MM.1S (cell line): Measurements from ENCODE around the gene RTN4R.

Source experiments
- DNase-seq: peaks from one replicate; pipeline ENCODE4 v3.0.0-alpha.2; 2015
- H2AFZ ChIP-seq: fragments of 300-600 bp; sonication (generic); 2 replicates; pipeline ENCODE4 v1.6.0; 2016; ENCODE audit warnings: antibody characterized with exemption, low read length
- H3F3A ChIP-seq: fragments of 300-600 bp; sonication (generic); 2 replicates; pipeline ENCODE4 v1.6.1; 2016; ENCODE audit warnings: mild to moderate bottlenecking, antibody characterized with exemption, low read length, moderate library complexity, mixed read lengths; ENCODE audit not compliant: insufficient read depth
- H3K27ac ChIP-seq: fragments of 300-600 bp; sonication (generic); 2 replicates; pipeline ENCODE4 v1.5.1; 2016; ENCODE audit warnings: mild to moderate bottlenecking, low read length
- H3K27me3 ChIP-seq: fragments of 300-600 bp; sonication (generic); replicated peaks from 2 replicates; pipeline ENCODE4 v1.6.0; 2016; ENCODE audit warnings: low read length; ENCODE audit not compliant: insufficient read depth
- H3K36me3 ChIP-seq: fragments of 300-600 bp; sonication (generic); replicated peaks from 2 replicates; pipeline ENCODE4 v1.6.1; 2016; ENCODE audit warnings: mild to moderate bottlenecking, low read length, mixed read lengths; ENCODE audit not compliant: insufficient read depth
- H3K4me1 ChIP-seq: fragments of 300-600 bp; sonication (generic); 2 replicates; pipeline ENCODE4 v1.6.1; 2016; ENCODE audit warnings: low read length, mixed read lengths
- H3K4me2 ChIP-seq: fragments of 300-600 bp; sonication (generic); 2 replicates; pipeline ENCODE4 v1.6.0; 2016; ENCODE audit warnings: low read depth, low read length
- H3K4me3 ChIP-seq: fragments of 300-600 bp; sonication (generic); 2 replicates; pipeline ENCODE4 v1.5.1; 2016; ENCODE audit warnings: low read length, mixed read lengths
- H3K79me2 ChIP-seq: fragments of 300-600 bp; sonication (generic); 2 replicates; pipeline ENCODE4 v1.6.1; 2016; ENCODE audit warnings: mixed run types, low read length, mixed read lengths
- H3K9ac ChIP-seq: fragments of 300-600 bp; sonication (generic); 2 replicates; pipeline ENCODE4 v1.6.1; 2016; ENCODE audit warnings: low read length, mixed read lengths
- H3K9me2 ChIP-seq: fragments of 300-600 bp; sonication (generic); replicated peaks from 2 replicates; pipeline ENCODE4 v1.6.1; 2016; ENCODE audit warnings: mild to moderate bottlenecking, low read length, mixed read lengths; ENCODE audit not compliant: insufficient read depth
- H3K9me3 ChIP-seq: fragments of 300-600 bp; sonication (generic); replicated peaks from 2 replicates; pipeline ENCODE4 v1.6.1; 2016; ENCODE audit warnings: mild to moderate bottlenecking, low read length, mixed read lengths; ENCODE audit not compliant: insufficient read depth
- H4K20me1 ChIP-seq: fragments of 300-600 bp; sonication (generic); 2 replicates; pipeline ENCODE4 v1.6.1; 2016; ENCODE audit warnings: mild to moderate bottlenecking, low read length, moderate library complexity, mixed read lengths; ENCODE audit not compliant: insufficient read depth
- EZH2 ChIP-seq: fragments of 300-600 bp; sonication (generic); optimal IDR thresholded peaks from 2 replicates; pipeline ENCODE3; 2017; ENCODE audit warnings: low read depth, mild to moderate bottlenecking, antibody characterized with exemption, low read length, mixed read lengths
- EZH2phosphoT487 ChIP-seq: fragments of 300-600 bp; sonication (generic); IDR thresholded peaks from 2 replicates; pipeline ENCODE4 v1.6.1; 2018; ENCODE audit warnings: antibody characterized with exemption, low read length
- TF ChIP-seq, protein P1 (sequence below): fragments of 300-600 bp; sonication (generic); IDR thresholded peaks from 2 replicates; pipeline ENCODE4 v1.5.1; 2016; ENCODE audit warnings: antibody characterized with exemption, low read length, mixed read lengths

Gene RTN4R

DNA sequence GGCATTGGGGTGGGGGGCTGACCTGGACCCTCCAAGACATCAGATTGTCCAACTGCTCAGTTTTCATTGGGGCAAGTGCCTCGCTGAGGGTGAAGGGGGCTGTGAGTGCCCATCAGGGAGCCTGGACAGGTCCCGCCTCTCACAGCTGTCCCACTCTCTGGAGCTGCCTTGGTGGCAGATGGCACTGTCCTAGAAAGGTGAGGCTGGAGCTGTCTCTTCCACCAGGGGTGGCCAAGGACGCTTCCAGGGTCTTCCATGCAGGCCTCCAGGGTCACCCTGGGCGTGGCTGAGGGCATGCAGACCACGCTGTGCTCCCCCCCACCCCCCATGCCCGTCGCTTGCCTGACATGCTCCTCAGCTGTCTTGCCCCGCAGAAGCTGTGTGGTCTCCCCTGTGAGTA is 63.8 kb downstream of the RTN4R start:
- TF ChIP-seq, protein P1, sequence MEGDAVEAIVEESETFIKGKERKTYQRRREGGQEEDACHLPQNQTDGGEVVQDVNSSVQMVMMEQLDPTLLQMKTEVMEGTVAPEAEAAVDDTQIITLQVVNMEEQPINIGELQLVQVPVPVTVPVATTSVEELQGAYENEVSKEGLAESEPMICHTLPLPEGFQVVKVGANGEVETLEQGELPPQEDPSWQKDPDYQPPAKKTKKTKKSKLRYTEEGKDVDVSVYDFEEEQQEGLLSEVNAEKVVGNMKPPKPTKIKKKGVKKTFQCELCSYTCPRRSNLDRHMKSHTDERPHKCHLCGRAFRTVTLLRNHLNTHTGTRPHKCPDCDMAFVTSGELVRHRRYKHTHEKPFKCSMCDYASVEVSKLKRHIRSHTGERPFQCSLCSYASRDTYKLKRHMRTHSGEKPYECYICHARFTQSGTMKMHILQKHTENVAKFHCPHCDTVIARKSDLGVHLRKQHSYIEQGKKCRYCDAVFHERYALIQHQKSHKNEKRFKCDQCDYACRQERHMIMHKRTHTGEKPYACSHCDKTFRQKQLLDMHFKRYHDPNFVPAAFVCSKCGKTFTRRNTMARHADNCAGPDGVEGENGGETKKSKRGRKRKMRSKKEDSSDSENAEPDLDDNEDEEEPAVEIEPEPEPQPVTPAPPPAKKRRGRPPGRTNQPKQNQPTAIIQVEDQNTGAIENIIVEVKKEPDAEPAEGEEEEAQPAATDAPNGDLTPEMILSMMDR, result no peak
- TF ChIP-seq EZH2phosphoT487 (no peak), EZH2 (no peak)
- H3K4me3 ChIP-seq, result no peak overlapping the region
- H3K4me1 ChIP-seq, result 0 out of 2 replicates have a peak, but pooled peaks cover 10% of the 10 kb centered on the region
- H3F3A ChIP-seq, result no peaks in the 10 kb centered on the region
- no peak overlapping the region for H3K4me2 ChIP-seq
- no peaks in the 10 kb centered on the region for H4K20me1 ChIP-seq
- no peak for DNase-seq
- no peak overlapping the region for H3K27ac ChIP-seq
- peaks cover 47% of the 10 kb centered on the region for H3K27me3 ChIP-seq
- H3K36me3 ChIP-seq, result no peaks in the 10 kb centered on the region
- no peak overlapping the region for H3K9ac ChIP-seq
- no peaks in the 10 kb centered on the region for H3K9me2 ChIP-seq
- 0 out of 2 replicates have a peak, but pooled peaks cover 4% of the 10 kb centered on the region for H3K79me2 ChIP-seq
- H3K9me3 ChIP-seq, result no peaks in the 10 kb centered on the region
- H2AFZ ChIP-seq, result no peak overlapping the region

- no peak for DNase-seq
- Histone ChIP-seq H3K4me1 (0 out of 2 replicates have a peak, but pooled peaks cover 10% of the 10 kb centered on the region), H3K9me2 (no peaks in the 10 kb centered on the region), H3K79me2 (0 out of 2 replicates have a peak, but pooled peaks cover 4% of the 10 kb centered on the region), H3K9ac (no peak overlapping the region), H4K20me1 (no peaks in the 10 kb centered on the region), H3K4me2 (no peak overlapping the region), H3K9me3 (no peaks in the 10 kb centered on the region), H3K27me3 (peaks cover 53% of the 10 kb centered on the region), H2AFZ (no peak overlapping the region), H3K36me3 (no peaks in the 10 kb centered on the region), H3K27ac (no peak overlapping the region), H3F3A (no peaks in the 10 kb centered on the region), H3K4me3 (no peak overlapping the region)
- no peak for TF ChIP-seq EZH2phosphoT487
Measured at GRCh38 chr22:20203552-20204201, 64.4 kb downstream of the RTN4R start.

DNA sequence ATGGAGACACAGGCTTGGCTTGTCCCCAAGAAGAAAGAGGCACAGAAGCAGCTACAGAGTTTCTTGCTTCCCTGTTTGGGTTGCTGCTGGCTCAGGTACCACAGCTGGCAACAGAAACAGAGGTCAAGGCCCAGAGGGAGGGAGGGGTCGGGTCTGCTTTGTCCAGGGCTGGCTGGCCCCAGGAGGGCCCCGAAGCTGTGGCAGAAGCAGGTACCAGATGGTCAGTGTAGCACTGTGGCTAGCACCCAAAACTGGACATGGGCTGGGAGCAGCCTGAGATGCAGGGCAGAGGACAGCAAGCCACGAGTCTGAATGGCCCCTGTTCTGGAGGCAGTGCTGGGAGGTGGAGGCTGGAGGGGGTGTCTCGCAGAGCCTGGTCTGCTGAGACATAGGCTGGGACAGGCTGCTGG is 65.0 kb downstream of the RTN4R start:
- TF ChIP-seq EZH2 (no peak), EZH2phosphoT487 (no peak)
- TF ChIP-seq, protein P1, result no peak
- Histone ChIP-seq H3K4me2 (no peak overlapping the region), H3F3A (no peaks in the 10 kb centered on the region), H3K4me1 (0 out of 2 replicates have a peak, but pooled peaks cover 10% of the 10 kb centered on the region), H3K4me3 (no peak overlapping the region), H3K27ac (no peak overlapping the region), H3K79me2 (0 out of 2 replicates have a peak, but pooled peaks cover 4% of the 10 kb centered on the region), H4K20me1 (no peaks in the 10 kb centered on the region), H3K27me3 (peaks cover 58% of the 10 kb centered on the region), H3K36me3 (no peaks in the 10 kb centered on the region), H2AFZ (no peak overlapping the region), H3K9ac (no peak overlapping the region), H3K9me2 (no peaks in the 10 kb centered on the region), H3K9me3 (no peaks in the 10 kb centered on the region)
- no peak for DNase-seq

DNA sequence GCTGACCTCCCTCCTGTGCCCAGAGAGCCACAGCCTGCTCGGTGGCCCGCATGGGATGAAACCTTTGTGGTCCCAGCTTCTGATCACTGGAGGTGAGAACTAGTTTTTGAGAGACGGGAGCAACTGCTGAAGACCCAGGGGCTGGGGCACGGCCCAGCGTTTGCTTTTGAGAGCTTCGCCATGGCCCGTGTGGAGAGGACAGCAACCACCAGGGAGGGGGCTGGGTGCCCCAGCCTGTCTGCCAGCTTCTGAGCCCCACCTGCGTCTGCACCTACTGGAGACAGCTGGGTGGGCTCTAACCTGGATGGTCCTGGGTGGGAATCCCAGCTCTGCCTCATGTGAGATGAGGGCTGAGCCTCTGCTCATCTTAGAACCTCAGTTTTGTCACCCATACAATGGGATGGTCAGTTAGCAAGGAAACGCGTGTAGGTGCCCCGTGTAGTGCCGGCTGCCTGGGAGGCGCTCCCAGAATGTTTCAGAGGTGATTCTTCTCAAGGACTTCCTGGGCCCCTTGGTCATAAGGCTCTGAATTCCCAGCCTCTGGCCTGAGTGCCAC is 66.2 kb downstream of the RTN4R start:
- Histone ChIP-seq H3K36me3 (no peaks in the 10 kb centered on the region), H3K4me2 (no peak overlapping the region), H2AFZ (no peak overlapping the region), H3K9ac (no peak overlapping the region), H3K4me3 (no peak overlapping the region), H3K27me3 (peaks cover 71% of the 10 kb centered on the region), H3K9me2 (no peaks in the 10 kb centered on the region), H3F3A (no peaks in the 10 kb centered on the region), H3K79me2 (no peaks in the 10 kb centered on the region), H4K20me1 (no peaks in the 10 kb centered on the region), H3K27ac (no peak overlapping the region), H3K4me1 (0 out of 2 replicates have a peak, but pooled peaks cover 5% of the 10 kb centered on the region), H3K9me3 (no peaks in the 10 kb centered on the region)
- TF ChIP-seq, protein P1, result no peak
- no peak for TF ChIP-seq EZH2
- TF ChIP-seq EZH2phosphoT487, result no peak
- DNase-seq, result no peak
